IMR-90 (cell line): ENCODE results near the gene NEGR1. TPM values are rescaled to one million over a fixed set of nuclear protein-coding genes. Genes with fewer than 3 reads are reported as not detected.

Experiments
- ATAC-seq: fragments of 200-7000 bp; cut with Tn5 transposase; 2 replicates; pipeline ENCODE4 v1.9.1; 2020; ENCODE audit warnings: low read depth, mild to moderate bottlenecking, moderate library complexity
- BruUV-seq: library from RNA; stranded (reverse); fragments of 400-500 nt; replicated peaks from 2 replicates; lab custom pipeline; 2021; lab: Mats Ljungman, UMichigan
- CTCF ChIA-PET: fragments of 300-600 bp; formaldehyde crosslinking; extraction: SDS; loops from one replicate; lab custom pipeline; 2021; ENCODE audit warnings: antibody characterized with exemption; lab: Yijun Ruan, JAX
- POLR2A ChIA-PET: fragments of 300-600 bp; sonication (Branson Sonifier 250); formaldehyde crosslinking; loops from one replicate; lab custom pipeline; 2022; ENCODE audit warnings: antibody characterized with exemption; ENCODE audit not compliant: unreplicated experiment; lab: Charles Lee
- DNase-seq: peaks from one replicate; pipeline ENCODE4 v3.0.0; 2013
- H2AFZ ChIP-seq: replicated peaks from 2 replicates; pipeline ENCODE3; 2013; ENCODE audit warnings: low read length, mild to moderate bottlenecking; ENCODE audit not compliant: poor library complexity
- H2AK5ac ChIP-seq: 2 replicates; pipeline ENCODE4 v1.6.1; 2013; ENCODE audit warnings: low read depth, low read length, inconsistent platforms
- H2AK9ac ChIP-seq: replicated peaks from 2 replicates; pipeline ENCODE3; 2013; ENCODE audit warnings: mild to moderate bottlenecking, low read depth, low read length, moderate library complexity; ENCODE audit not compliant: poor library complexity
- H2BK120ac ChIP-seq: 2 replicates; pipeline ENCODE4 v1.6.1; 2013; ENCODE audit warnings: low read depth, low read length, inconsistent platforms
- H2BK15ac ChIP-seq: 3 replicates; pipeline ENCODE4 v1.6.1; 2013; ENCODE audit warnings: low read depth, low read length, inconsistent platforms
- H2BK20ac ChIP-seq: 2 replicates; pipeline ENCODE4 v1.6.1; 2013; ENCODE audit warnings: low read depth, mild to moderate bottlenecking, inconsistent platforms, low read length, moderate library complexity
- H2BK5ac ChIP-seq: 2 replicates; pipeline ENCODE4 v1.6.1; 2013; ENCODE audit warnings: mild to moderate bottlenecking, low read depth, low read length, inconsistent platforms; ENCODE audit not compliant: poor library complexity, severe bottlenecking
- H3K14ac ChIP-seq: replicated peaks from 2 replicates; pipeline ENCODE4 v1.6.1; 2013; ENCODE audit warnings: low read depth, low read length, inconsistent platforms
- H3K18ac ChIP-seq: 2 replicates; pipeline ENCODE4 v1.6.1; 2013; ENCODE audit warnings: low read depth, low read length, control low read depth
- H3K23ac ChIP-seq: 2 replicates; pipeline ENCODE4 v1.6.1; 2013; ENCODE audit warnings: low read depth, low read length, inconsistent platforms
- H3K27ac ChIP-seq: 2 replicates; pipeline ENCODE4 v1.5.1; 2013; ENCODE audit warnings: mild to moderate bottlenecking, control low read depth, low read length; ENCODE audit not compliant: insufficient read depth
- H3K27me3 ChIP-seq: 2 replicates; pipeline ENCODE4 v1.6.1; 2013; ENCODE audit warnings: low read length; ENCODE audit not compliant: control insufficient read depth, insufficient read depth
- H3K36me3 ChIP-seq: 2 replicates; pipeline ENCODE4 v1.6.1; 2013; ENCODE audit warnings: low read length, mixed read lengths; ENCODE audit not compliant: control insufficient read depth, insufficient read depth
- H3K4ac ChIP-seq: 2 replicates; pipeline ENCODE4 v1.6.1; 2013; ENCODE audit warnings: low read depth, low read length, inconsistent platforms
- H3K4me1 ChIP-seq: 2 replicates; pipeline ENCODE4 v1.6.1; 2013; ENCODE audit warnings: low read length, mixed read lengths; ENCODE audit not compliant: control insufficient read depth, insufficient read depth
- H3K4me2 ChIP-seq: 2 replicates; pipeline ENCODE4 v1.6.1; 2013; ENCODE audit warnings: low read depth, mild to moderate bottlenecking, control low read depth, low read length, moderate library complexity
- H3K4me3 ChIP-seq: 2 replicates; pipeline ENCODE4 v1.5.1; 2013; ENCODE audit warnings: low read depth, mild to moderate bottlenecking, control low read depth, low read length, moderate library complexity; ENCODE audit not compliant: insufficient read depth
- H3K56ac ChIP-seq: 2 replicates; pipeline ENCODE4 v1.6.1; 2013; ENCODE audit warnings: low read length, inconsistent platforms; ENCODE audit not compliant: insufficient read depth; ENCODE audit errors: extremely low read depth
- H3K79me1 ChIP-seq, 2 experiments: 2 replicates each; pipeline ENCODE4 v1.6.1; 2013; ENCODE audit warnings: low read length in 2 of 2, inconsistent platforms in 1 of 2, low read depth in 1 of 2
- H3K9ac ChIP-seq: 2 replicates; pipeline ENCODE4 v1.6.1; 2013; ENCODE audit warnings: low read depth, low read length, control low read depth
- H3K9me1 ChIP-seq: 2 replicates; pipeline ENCODE4 v1.6.1; 2013; ENCODE audit warnings: low read length, inconsistent platforms; ENCODE audit not compliant: insufficient read depth
- H3K9me3 ChIP-seq: 2 replicates; pipeline ENCODE4 v1.6.1; 2013; ENCODE audit warnings: low read length; ENCODE audit not compliant: control insufficient read depth, insufficient read depth
- H4K20me1 ChIP-seq: 2 replicates; pipeline ENCODE4 v1.6.1; 2013; ENCODE audit warnings: low read length, inconsistent platforms; ENCODE audit not compliant: insufficient read depth
- H4K5ac ChIP-seq: 2 replicates; pipeline ENCODE4 v1.6.1; 2013; ENCODE audit warnings: mild to moderate bottlenecking, low read depth, low read length, control low read depth
- H4K8ac ChIP-seq, 2 experiments: 2 replicates each; pipeline ENCODE4 v1.6.1; 2013; ENCODE audit warnings: low read depth in 2 of 2, low read length in 2 of 2, control low read depth in 1 of 2, inconsistent platforms in 1 of 2
- H4K91ac ChIP-seq: 2 replicates; pipeline ENCODE4 v1.6.1; 2013; ENCODE audit warnings: low read depth, low read length, inconsistent platforms; ENCODE audit not compliant: insufficient read depth
- BHLHE40 ChIP-seq: fragments of 150-350 bp; IDR thresholded peaks from 2 replicates; pipeline ENCODE4 v1.6.1; 2016; ENCODE audit warnings: mild to moderate bottlenecking, low read depth, low read length
- CHD1 ChIP-seq: IDR thresholded peaks from 2 replicates; pipeline ENCODE4 v1.6.1; 2012; ENCODE audit warnings: low read depth, low read length, improper control_type of control experiment
- CTCF ChIP-seq: conservative IDR thresholded peaks from 2 replicates; pipeline ENCODE4 v1.5.1; 2012; ENCODE audit warnings: mild to moderate bottlenecking, low read depth, low read length, improper control_type of control experiment
- ELK1 ChIP-seq: fragments of 150-350 bp; IDR thresholded peaks from 2 replicates; pipeline ENCODE4 v1.6.1; 2016; ENCODE audit warnings: low read depth, mild to moderate bottlenecking, low read length, moderate library complexity, borderline replicate concordance
- MAFK ChIP-seq: IDR thresholded peaks from 2 replicates; pipeline ENCODE4 v1.6.1; 2012; ENCODE audit warnings: low read depth, low read length, improper control_type of control experiment
- MXI1 ChIP-seq: IDR thresholded peaks from 2 replicates; pipeline ENCODE4 v1.6.1; 2012; ENCODE audit warnings: low read depth, mild to moderate bottlenecking, low read length, moderate library complexity, borderline replicate concordance
- POLR2A ChIP-seq: IDR thresholded peaks from 2 replicates; pipeline ENCODE4 v1.6.1; 2012; ENCODE audit warnings: mild to moderate bottlenecking, low read depth, low read length
- RAD21 ChIP-seq: IDR thresholded peaks from 2 replicates; pipeline ENCODE4 v1.6.1; 2012; ENCODE audit warnings: low read length, improper control_type of control experiment
- RCOR1 ChIP-seq: IDR thresholded peaks from 2 replicates; pipeline ENCODE4 v1.6.1; 2012; ENCODE audit warnings: mild to moderate bottlenecking, low read length, improper control_type of control experiment; ENCODE audit not compliant: insufficient replicate concordance
- RFX5 ChIP-seq: IDR thresholded peaks from 2 replicates; pipeline ENCODE4 v1.8.0; 2012; ENCODE audit warnings: low read depth, mild to moderate bottlenecking, low read length, moderate library complexity
- SMC3 ChIP-seq: fragments of 150-350 bp; IDR thresholded peaks from 2 replicates; pipeline ENCODE4 v1.6.1; 2016; ENCODE audit warnings: low read depth, mild to moderate bottlenecking, antibody characterized with exemption, low read length, moderate library complexity
- WGBS, 2 experiments: methylation state at CpG; one replicate each; pipeline versions ENCODE4 v1.1.5 to v1.1.7; 2013; ENCODE audit warnings: missing lambda C conversion rate in 2 of 2; ENCODE audit not compliant: insufficient read length in 1 of 2; ENCODE audit errors: extremely low coverage in 2 of 2; 5-methylcytosine and 5-hydroxymethylcytosine counted together
- dilution Hi-C: fragments of 300-500 bp; cut with HindIII; formaldehyde crosslinking; loops from one replicate; pipeline ENCODE4 v1.14.3; 2018; ENCODE audit warnings: low sequenced_read_pairs; ENCODE audit not compliant: unreplicated experiment
- in situ Hi-C: fragments of 300-500 bp; cut with MboI; formaldehyde crosslinking; loops from 3 replicates; pipeline ENCODE4 v1.14.3; 2019; ENCODE audit warnings: low sequenced_read_pairs, inconsistent platforms, mixed read lengths
- intact Hi-C: fragments of 100-400 bp; cut with micrococcal nuclease; formaldehyde crosslinking; loops from 2 replicates; pipeline ENCODE4 v1.10.0; 2022
- polyA plus RNA-seq, 3 experiments: library from polyadenylated mRNA; depleted of rRNA; stranded (reverse); fragments of >200 nt; gene quantifications; 2 replicates each; pipeline ENCODE4 v1.2.3, GENCODE V29; 2012; ENCODE audit warnings: low replicate concordance in 1 of 3
- total RNA-seq: library from RNA; depleted of rRNA; stranded (reverse); fragments of >200 nt; gene quantifications from 2 replicates; pipeline ENCODE4 v1.2.3, GENCODE V29; 2012

NEGR1 gene
- total and polyA plus RNA-seq, 2 of the 4 experiments (the other 2 are of a cell fraction): 5.1 to 9.1 TPM

- no peak overlapping the region for H3K23ac ChIP-seq
- no peak overlapping the region for H2AFZ ChIP-seq
- no peaks in the 10 kb centered on the region for H4K20me1 ChIP-seq
- H4K8ac ChIP-seq: no peak overlapping the region
- no peak overlapping the region for H4K91ac ChIP-seq
- no peak overlapping the region for H2BK120ac ChIP-seq
- no peak overlapping the region for H2AK9ac ChIP-seq
- H3K56ac ChIP-seq: no peak overlapping the region
- H4K5ac ChIP-seq: no peak overlapping the region
- H2BK15ac ChIP-seq: no peak overlapping the region
- intact Hi-C loops (loop anchor here (1.0 kb wide), 1 partner anchor 12 kb away; no protein-coding TSS in a partner anchor), dilution Hi-C loops (no loop called here), in situ Hi-C loops (no loop called here)
- ChIA-PET POLR2A (no interaction called here), CTCF (no interaction called here)
- no TSS peak for BruUV-seq
- H3K9me3 ChIP-seq: no peaks in the 10 kb centered on the region
- WGBS, 2 experiments: 100% methylated on average over 1 of the region's 1 CpG; no CpG with 5 or more reads in 1 of the 2 experiments
- H3K27ac ChIP-seq: no peak overlapping the region
- TF ChIP-seq RFX5 (no peak), RCOR1 (no peak), MXI1 (no peak), CHD1 (no peak), SMC3 (no peak), ELK1 (no peak), POLR2A (no peak), RAD21 (no peak), CTCF (no peak), MAFK (no peak), BHLHE40 (no peak)
- H3K79me1 ChIP-seq: no peaks in the 10 kb centered on the region
- no peak for DNase-seq
- no peak overlapping the region for H2BK5ac ChIP-seq
- H2BK20ac ChIP-seq: no peak overlapping the region
- H3K18ac ChIP-seq: no peak overlapping the region
- no peak overlapping the region for H3K14ac ChIP-seq
- H3K4me3 ChIP-seq: no peak overlapping the region
- no peak overlapping the region for H2AK5ac ChIP-seq
- ATAC-seq: no peak
- H3K36me3 ChIP-seq: no peaks in the 10 kb centered on the region
- H3K9ac ChIP-seq: no peak overlapping the region
- H3K4me2 ChIP-seq: no peak overlapping the region
- no peaks in the 10 kb centered on the region for H3K27me3 ChIP-seq
- H3K9me1 ChIP-seq: no peaks in the 10 kb centered on the region
- no peak overlapping the region for H3K4ac ChIP-seq
- H3K4me1 ChIP-seq: no peaks in the 10 kb centered on the region
These were observed 301.8 kb downstream of the NEGR1 start for GRCh38 chr1:71980556-71980955.
